GM19372 (cell line): Measurements from ENCODE around the gene GTF3C5.

Experiments used
- ATAC-seq: cut with Tn5 transposase; IDR thresholded peaks from one replicate; pipeline ENCODE4 v1.9.1; 2021; ENCODE audit warnings: mild to moderate bottlenecking, low read depth, moderate library complexity; ENCODE audit not compliant: unreplicated experiment

GTF3C5 gene

DNA sequence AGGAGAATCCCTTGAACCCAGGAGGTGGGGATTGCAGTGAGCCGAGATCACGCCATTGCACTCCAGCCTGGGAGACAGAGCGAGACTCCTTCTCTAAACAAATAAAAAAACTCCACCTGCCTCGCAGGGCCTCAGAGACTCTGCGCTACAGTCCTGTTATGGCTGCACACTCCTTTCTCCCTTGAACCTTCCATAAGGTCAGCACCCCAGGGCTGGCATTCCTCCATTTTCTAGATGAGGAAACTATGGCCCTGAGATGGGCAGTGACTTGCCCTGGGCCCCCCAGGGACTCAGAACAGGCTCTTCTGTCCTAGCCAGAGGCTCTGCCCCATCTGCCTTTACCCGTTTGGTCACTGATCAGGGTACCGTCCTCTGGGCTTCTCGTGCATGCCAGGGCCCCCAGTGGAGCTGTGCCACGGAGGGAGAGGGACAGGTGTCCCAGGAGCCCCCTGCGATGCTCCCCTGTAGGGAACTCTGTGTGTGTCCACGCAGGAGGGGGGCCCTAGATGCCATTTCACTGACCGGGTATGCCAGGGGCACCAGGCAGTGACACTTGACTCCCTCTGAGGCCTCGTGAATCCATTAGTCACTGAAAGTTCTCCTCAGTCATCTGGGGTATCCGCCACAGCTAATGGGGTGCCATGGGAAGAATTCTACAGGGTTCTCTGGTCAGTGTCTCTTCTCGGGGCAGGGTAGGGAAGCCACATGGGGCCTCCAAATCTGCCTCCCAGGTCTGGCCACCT, 74.1 kb downstream of the GTF3C5 start:
- no peak for ATAC-seq

DNA sequence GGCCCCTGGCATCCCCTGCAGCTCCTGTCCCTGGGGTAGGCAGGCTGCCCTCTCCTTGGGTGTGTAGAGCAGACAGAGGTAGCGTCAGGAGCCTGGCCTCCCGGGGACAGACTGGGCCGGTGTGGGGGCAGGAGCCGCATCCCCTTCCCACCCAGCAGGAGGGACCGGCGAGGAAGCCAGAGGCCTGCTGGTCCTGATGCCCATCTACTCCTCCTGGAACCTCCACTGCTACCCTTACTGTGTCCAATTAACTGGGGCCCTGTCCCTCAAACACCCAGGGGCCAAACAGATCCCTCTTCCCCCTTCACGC, 74.6 kb downstream of the GTF3C5 start:
- ATAC-seq, result no peak

DNA sequence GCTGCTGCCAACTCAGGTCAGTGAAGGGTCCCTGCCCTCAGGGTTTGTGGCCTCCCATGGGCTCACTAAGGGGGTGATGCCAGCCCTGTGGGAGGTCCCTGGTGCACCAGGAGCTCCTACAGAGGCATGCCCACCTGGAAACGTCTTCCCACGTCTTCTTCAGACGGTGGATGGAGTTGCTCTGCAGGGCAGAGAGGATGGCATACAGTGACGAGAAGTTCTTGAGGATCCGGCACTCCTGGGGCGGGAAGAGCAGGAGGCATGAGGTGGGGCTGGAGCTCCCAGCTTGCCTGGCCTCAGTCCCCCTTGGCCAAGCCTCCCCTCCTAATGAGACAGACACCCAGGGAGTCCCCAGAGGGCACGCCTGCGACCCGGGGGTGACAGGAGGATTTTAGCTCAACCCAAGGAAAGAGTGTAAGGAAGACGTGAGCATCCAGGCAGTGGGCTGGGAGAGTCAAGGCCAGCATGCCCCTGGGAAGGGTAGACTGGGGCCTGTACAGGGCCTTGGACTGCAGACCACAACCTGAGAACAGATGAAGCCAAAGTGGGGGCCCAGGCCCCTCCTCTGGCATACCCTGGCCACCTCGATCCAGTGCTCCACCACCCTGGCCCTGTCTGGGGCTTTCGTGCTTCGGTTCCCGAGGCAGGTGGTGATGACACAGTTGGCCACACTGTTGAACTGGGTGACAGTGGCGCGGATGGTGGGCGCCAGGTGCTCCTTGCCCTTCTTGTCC, 75.9 kb downstream of the GTF3C5 start:
- ATAC-seq, result no peak

DNA sequence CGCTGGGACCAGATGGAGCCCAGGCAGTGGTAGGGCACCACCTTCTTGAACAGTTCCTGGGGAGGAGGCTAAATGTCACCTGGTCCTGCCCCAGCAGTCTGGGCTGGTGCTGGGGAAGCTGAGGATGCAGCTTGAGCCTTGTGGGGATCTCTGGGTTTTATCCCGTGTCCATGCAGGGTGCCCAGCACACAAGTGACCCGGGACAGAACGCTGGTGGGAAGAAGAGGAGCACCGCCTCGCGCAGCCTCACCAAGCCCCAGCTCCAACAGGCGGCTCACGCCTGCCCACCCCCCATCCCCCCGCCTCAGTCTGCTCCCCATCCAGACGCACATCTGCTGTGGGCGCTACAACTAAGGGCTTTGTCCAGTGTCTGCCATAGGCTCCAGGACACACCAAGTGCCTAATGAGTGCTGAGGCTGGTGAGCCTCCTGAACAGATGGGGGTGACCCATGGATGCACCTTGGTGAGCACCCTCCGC, 76.5 kb downstream of the GTF3C5 start:
- ATAC-seq, result no peak
